Smooth muscle cell (in vitro differentiated cells): ENCODE measurements around the gene TIMM17A. TPM values are rescaled to one million over a fixed set of nuclear protein-coding genes. Genes with fewer than 3 reads are reported as not detected.

ENCODE experiments used
- DNase-seq: peaks from one replicate; lab custom pipeline; 2025; ENCODE audit not compliant: unreplicated experiment; lab: John Stamatoyannopoulos, UW
- H2AFZ ChIP-seq: fragments of 200-600 bp; sonication (generic); 2 replicates; pipeline ENCODE4 v1.6.0; 2016; ENCODE audit warnings: antibody characterized with exemption, low read depth, mild to moderate bottlenecking
- H3F3A ChIP-seq: fragments of 200-600 bp; sonication (generic); 2 replicates; pipeline ENCODE4 v1.6.0; 2017; ENCODE audit warnings: antibody characterized with exemption, low read depth
- H3K27ac ChIP-seq: fragments of 200-600 bp; sonication (generic); 2 replicates; pipeline ENCODE4 v1.5.1; 2016; ENCODE audit warnings: low read depth, mild to moderate bottlenecking
- H3K27me3 ChIP-seq: fragments of 200-600 bp; sonication (generic); 2 replicates; pipeline ENCODE4 v1.6.1; 2016; ENCODE audit warnings: low read depth, mild to moderate bottlenecking
- H3K36me3 ChIP-seq: fragments of 200-600 bp; sonication (generic); 2 replicates; pipeline ENCODE4 v1.5.1; 2016; ENCODE audit warnings: low read depth
- H3K4me1 ChIP-seq: fragments of 200-600 bp; sonication (generic); 2 replicates; pipeline ENCODE4 v1.5.1; 2016; ENCODE audit warnings: low read depth
- H3K4me2 ChIP-seq: fragments of 200-600 bp; sonication (generic); 2 replicates; pipeline ENCODE4 v1.6.0; 2016; ENCODE audit warnings: mild to moderate bottlenecking
- H3K4me3 ChIP-seq: fragments of 200-600 bp; sonication (generic); 2 replicates; pipeline ENCODE4 v1.5.1; 2016; ENCODE audit warnings: mild to moderate bottlenecking
- H3K79me2 ChIP-seq: fragments of 200-600 bp; sonication (generic); 2 replicates; pipeline ENCODE4 v1.6.0; 2016; ENCODE audit warnings: low read depth, mild to moderate bottlenecking
- H3K9ac ChIP-seq: fragments of 200-600 bp; sonication (generic); 2 replicates; pipeline ENCODE4 v1.6.0; 2016; ENCODE audit warnings: low read depth
- H3K9me3 ChIP-seq: fragments of 200-600 bp; sonication (generic); replicated peaks from 2 replicates; pipeline ENCODE4 v1.5.1; 2016; ENCODE audit warnings: low read depth
- H4K20me1 ChIP-seq: fragments of 200-600 bp; sonication (generic); 2 replicates; pipeline ENCODE4 v1.6.0; 2016; ENCODE audit warnings: low read depth
- CTCF ChIP-seq: fragments of 200-600 bp; sonication (generic); IDR thresholded peaks from 2 replicates; pipeline ENCODE4 v1.5.1; 2017; ENCODE audit warnings: borderline replicate concordance, mild to moderate bottlenecking, antibody characterized with exemption; ENCODE audit not compliant: insufficient read depth, poor library complexity, severe bottlenecking
- WGBS: methylation state at CpG from one replicate; pipeline ENCODE4 v1.1.7; 2016; ENCODE audit warnings: low lambda C conversion rate; 5-methylcytosine and 5-hydroxymethylcytosine counted together
- polyA plus RNA-seq: library from polyadenylated mRNA; unstranded; fragments of >200 nt; fragmentation: Nextera tagmentation; extraction: Ambion mirVana; gene quantifications from 2 replicates; pipeline ENCODE4 v1.2.1, GENCODE V29; 2016
- total RNA-seq: library from RNA; depleted of rRNA; stranded (reverse); fragments of >200 nt; gene quantifications from 2 replicates; pipeline ENCODE4 v1.2.3, GENCODE V29; 2014

The TIMM17A gene
- total and polyA plus RNA-seq, 2 experiments from 2014 or later: 78.6 to 102 TPM

- TF ChIP-seq CTCF: no peak
- Histone ChIP-seq H3K27me3 (no peaks in the 10 kb centered on the region), H3K4me1 (peaks cover 5% of the 10 kb centered on the region), H3K9ac (no peak overlapping the region), H4K20me1 (no peaks in the 10 kb centered on the region), H3F3A (peaks cover 16% of the 10 kb centered on the region), H3K79me2 (no peaks in the 10 kb centered on the region), H3K4me2 (peak overlapping the region; percentile 67), H3K36me3 (no peaks in the 10 kb centered on the region), H3K4me3 (no peak overlapping the region), H3K27ac (peak overlapping the region; percentile 78), H2AFZ (no peak overlapping the region), H3K9me3 (no peaks in the 10 kb centered on the region)
- DNase-seq: peak; percentile 26
- WGBS: 16% methylated on average over 11 of the region's 11 CpGs
Observed at GRCh38 chr1:201916649-201917249, 38.6 kb upstream of the TIMM17A start.

DNA sequence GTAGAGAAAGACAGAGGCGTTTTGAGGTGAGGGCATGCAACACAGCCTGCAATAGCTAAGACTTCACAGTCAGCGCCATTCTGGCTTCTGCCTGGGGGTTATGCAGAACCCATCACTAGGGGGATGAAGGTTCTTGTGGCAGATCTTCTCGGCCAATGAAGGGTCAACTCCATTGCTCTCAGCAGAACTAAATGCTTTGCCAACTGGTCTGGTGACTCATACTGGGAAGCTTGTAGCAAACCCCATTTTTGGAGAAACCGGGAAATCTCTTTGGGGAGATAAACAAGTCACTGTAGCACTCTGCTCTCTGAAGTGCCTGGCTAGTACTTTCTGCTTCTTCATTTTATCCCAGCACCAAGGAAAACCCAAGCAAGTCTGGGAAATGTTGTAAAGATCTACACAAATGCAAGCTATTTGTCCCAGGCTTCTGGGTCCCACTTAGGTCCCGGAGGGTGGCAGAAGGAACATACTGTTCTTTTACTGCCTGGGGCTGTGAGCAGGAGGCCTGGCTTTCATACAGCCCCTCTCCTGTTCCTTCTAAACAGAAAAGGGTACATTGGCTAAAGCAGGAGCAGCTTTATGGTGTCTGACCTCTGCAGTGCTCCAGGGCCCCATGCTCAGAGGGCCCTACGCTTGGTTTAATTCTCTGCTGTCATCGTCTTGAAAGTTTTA lies 37.8 kb upstream of the TIMM17A start:
- peak overlapping the region; percentile 67 for H3K4me2 ChIP-seq
- H3K9me3 ChIP-seq: no peaks in the 10 kb centered on the region
- H3K27me3 ChIP-seq: no peaks in the 10 kb centered on the region
- peak overlapping the region; percentile 78 for H3K27ac ChIP-seq
- no peaks in the 10 kb centered on the region for H3K79me2 ChIP-seq
- peak overlapping the region; percentile 2 for H3K9ac ChIP-seq
- H3K4me1 ChIP-seq: no peaks in the 10 kb centered on the region
- no peak for TF ChIP-seq CTCF
- 33% methylated on average over 7 of the region's 7 CpGs for WGBS
- H2AFZ ChIP-seq: no peak overlapping the region
- no peak overlapping the region for H3K4me3 ChIP-seq
- no peaks in the 10 kb centered on the region for H4K20me1 ChIP-seq
- H3K36me3 ChIP-seq: no peaks in the 10 kb centered on the region
- peaks cover 16% of the 10 kb centered on the region for H3F3A ChIP-seq
- DNase-seq: no peak

DNA sequence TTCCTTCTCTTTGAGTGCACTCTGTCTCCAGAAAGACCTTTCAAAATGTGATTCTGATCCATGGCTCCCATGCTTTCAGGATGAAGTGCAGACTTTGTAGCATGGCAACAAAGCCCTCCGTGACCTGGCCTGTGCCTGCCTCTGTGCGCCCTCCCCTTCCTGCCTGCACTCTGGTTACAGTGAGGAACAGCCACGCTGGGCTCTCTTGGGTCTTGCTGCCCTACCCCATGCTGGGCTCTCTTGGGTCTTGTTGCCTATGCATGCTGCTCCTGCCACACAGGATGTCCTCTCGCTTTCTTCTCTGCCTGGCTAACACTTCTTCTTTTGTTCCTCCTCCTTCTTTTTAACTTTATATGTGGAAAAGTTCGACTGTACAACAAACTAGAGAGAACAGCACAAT lies 37.0 kb upstream of the TIMM17A start:
- peak overlapping the region; percentile 78 for H3K27ac ChIP-seq
- DNase-seq: no peak
- peaks cover 16% of the 10 kb centered on the region for H3F3A ChIP-seq
- H3K79me2 ChIP-seq: no peaks in the 10 kb centered on the region
- H4K20me1 ChIP-seq: no peaks in the 10 kb centered on the region
- H2AFZ ChIP-seq: no peak overlapping the region
- no peaks in the 10 kb centered on the region for H3K9me3 ChIP-seq
- TF ChIP-seq CTCF: no peak
- H3K4me1 ChIP-seq: no peaks in the 10 kb centered on the region
- no peaks in the 10 kb centered on the region for H3K36me3 ChIP-seq
- H3K9ac ChIP-seq: no peak overlapping the region
- no peaks in the 10 kb centered on the region for H3K27me3 ChIP-seq
- peak overlapping the region; percentile 67 for H3K4me2 ChIP-seq
- WGBS: 86% methylated on average over 5 of the region's 5 CpGs
- no peak overlapping the region for H3K4me3 ChIP-seq
